AG04449 (cell line): ENCODE results near the gene KAZN.

Experiments used
- CTCF ChIA-PET: fragments of 350-600 bp; formaldehyde crosslinking; extraction: SDS; loops from one replicate; lab custom pipeline; 2021; ENCODE audit warnings: antibody characterized with exemption; lab: Yijun Ruan, JAX
- POLR2A ChIA-PET: fragments of 400-600, 350-600 bp; formaldehyde crosslinking; extraction: SDS; loops from one replicate; lab custom pipeline; 2020; ENCODE audit warnings: antibody characterized with exemption, inconsistent platforms; lab: Yijun Ruan, JAX
- DNase-seq: peaks from one replicate; pipeline ENCODE4 v3.0.0-alpha.2; 2010; ENCODE audit warnings: low read depth, low spot score
- H3K4me3 ChIP-seq: 2 replicates; pipeline ENCODE4 v1.5.1; 2011; ENCODE audit warnings: low read depth, mild to moderate bottlenecking, control low read depth, low read length
- TF ChIP-seq, protein P1 (sequence below): IDR thresholded peaks from one replicate; pipeline ENCODE4 v1.5.1; 2011; ENCODE audit warnings: mild to moderate bottlenecking, moderate library complexity, low read length, control low read depth, inconsistent platforms; ENCODE audit not compliant: insufficient read depth; ENCODE audit errors: missing control alignments

The KAZN gene

DNA sequence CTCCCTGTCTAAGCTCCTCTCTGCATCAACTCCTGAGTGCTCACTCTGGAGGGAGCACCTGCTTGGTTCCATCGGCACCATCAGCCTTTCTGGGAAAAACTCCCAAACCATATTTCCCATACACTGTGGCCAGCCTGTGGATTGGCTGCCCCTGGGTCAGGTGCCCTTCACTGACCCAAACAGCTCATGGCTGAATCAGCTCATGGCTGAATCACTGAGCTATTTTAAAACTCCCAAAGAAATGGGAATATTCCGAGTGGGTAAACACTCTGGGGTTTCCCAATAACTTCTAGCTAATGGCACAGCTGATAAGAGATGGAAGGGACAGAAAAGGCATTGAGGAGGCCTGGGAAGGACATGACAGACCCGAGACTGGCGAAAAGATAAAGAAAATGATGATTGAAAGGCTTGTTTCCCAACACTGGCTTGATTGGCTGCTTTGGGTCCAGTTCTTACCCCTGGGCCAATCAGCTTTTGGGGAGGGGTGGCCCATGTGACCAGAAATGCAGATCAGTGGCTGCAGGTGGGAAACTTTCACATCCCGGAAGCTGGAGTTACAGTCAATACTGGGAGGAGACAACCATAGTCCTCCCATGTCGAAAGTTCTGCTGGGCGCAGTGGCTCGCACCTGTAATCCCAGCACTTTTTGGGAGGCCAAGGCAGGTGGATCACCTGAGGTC lies 37.3 kb upstream of the KAZN start:
- no peak for DNase-seq
- ChIA-PET CTCF (no interaction called here), POLR2A (no interaction called here)
- TF ChIP-seq, protein P1, sequence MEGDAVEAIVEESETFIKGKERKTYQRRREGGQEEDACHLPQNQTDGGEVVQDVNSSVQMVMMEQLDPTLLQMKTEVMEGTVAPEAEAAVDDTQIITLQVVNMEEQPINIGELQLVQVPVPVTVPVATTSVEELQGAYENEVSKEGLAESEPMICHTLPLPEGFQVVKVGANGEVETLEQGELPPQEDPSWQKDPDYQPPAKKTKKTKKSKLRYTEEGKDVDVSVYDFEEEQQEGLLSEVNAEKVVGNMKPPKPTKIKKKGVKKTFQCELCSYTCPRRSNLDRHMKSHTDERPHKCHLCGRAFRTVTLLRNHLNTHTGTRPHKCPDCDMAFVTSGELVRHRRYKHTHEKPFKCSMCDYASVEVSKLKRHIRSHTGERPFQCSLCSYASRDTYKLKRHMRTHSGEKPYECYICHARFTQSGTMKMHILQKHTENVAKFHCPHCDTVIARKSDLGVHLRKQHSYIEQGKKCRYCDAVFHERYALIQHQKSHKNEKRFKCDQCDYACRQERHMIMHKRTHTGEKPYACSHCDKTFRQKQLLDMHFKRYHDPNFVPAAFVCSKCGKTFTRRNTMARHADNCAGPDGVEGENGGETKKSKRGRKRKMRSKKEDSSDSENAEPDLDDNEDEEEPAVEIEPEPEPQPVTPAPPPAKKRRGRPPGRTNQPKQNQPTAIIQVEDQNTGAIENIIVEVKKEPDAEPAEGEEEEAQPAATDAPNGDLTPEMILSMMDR = no peak
- H3K4me3 ChIP-seq = no peak overlapping the region

DNA sequence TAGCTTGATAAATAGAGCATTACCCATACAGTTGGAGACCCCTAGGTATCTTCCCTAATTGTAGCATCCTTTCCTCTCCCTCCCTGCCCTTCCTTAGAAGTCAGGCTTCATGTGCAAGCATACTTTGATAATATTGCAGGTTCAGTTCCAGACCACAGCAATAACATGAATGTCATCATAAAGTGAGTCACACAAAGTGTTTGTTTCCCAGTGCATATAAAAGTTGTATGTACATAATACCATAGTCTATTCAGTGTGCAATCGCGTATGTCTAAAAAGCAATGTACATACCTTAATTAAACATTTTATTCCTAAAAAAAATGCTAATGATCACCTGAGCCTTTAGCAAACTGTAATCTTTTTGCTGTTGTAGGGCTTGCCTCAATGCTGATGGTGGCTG lies 33.4 kb upstream of the KAZN start:
- no peak for DNase-seq
- ChIA-PET POLR2A (no interaction called here), CTCF (no interaction called here)
- TF ChIP-seq, protein P1 = no peak
- H3K4me3 ChIP-seq = no peak overlapping the region

DNA sequence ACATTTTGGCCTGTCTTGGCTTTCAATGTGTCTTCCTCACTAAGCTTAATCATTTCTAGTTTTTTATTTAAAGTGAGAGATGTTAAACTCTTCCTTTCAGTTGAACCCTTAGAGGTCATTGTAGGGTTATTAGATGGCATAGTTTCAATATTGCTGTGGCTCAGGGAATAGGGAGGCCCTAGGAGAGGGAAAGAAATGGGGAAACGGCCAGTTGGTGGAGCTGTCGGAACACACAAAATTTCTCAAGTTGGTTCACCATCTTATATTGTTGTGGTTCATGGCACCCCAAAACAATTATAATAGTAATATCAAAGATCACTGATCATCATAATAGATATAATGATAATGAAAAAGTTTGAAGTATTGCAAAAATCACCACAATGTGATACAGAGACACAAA lies 31.4 kb upstream of the KAZN start:
- CTCF ChIA-PET = interaction anchor here (1.0 kb wide), 1 partner anchor 11 kb away, joined by 4 read pairs; no protein-coding TSS in a partner anchor
- no peak for DNase-seq
- TF ChIP-seq, protein P1 = no peak
- POLR2A ChIA-PET = no interaction called here
- no peak overlapping the region for H3K4me3 ChIP-seq

DNA sequence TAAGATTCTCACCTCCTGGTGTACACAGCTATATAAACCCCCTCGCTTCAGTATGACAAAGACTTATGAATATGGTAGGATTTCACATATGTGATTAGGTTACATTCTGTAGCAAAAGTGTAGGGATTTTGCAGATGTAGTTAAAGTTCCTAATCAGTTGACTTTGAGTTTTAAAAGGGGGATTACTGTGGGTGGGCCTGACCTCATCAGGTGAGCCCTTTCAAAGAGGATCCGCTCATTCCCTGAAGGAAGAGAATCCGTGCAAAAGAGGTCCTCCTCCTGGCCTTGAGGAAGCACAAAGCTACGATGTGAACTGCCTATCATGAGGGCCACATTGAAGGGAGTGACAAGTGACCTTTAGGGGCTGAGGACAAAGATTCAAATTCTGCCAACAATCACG lies 30.6 kb upstream of the KAZN start:
- ChIA-PET POLR2A (no interaction called here), CTCF (interaction anchor here (1.0 kb wide), 1 partner anchor 10 kb away, joined by 4 read pairs; no protein-coding TSS in a partner anchor)
- TF ChIP-seq, protein P1 = no peak

DNA sequence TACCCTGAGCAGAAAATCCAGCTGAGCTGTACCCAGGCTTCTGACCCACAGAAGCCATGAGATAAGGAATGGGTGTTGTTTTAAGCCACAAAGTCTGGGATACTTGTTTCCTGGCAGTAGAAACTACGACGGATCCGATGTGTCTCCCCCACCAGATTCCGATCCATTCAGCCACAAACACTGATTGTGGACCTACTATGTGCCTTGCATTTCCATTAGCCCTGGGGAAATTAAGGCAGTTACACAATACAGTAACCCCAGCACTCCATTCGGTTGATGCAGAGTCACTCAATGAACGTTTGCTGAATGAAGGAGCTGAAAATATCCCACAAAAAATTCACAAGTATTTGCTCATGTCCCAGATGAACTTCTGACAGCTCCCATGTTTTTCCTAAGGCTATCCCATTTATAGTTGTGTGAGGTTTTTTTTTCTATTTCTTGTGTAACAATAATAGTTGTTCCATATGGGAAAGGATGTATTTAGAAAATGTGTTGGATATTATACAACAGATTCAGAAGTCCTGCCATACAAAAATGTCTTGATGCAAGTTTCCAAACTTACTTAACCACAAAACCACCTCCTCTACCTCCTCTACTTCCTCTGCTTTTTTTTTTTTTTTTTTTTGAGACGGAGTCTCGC lies 29.6 kb upstream of the KAZN start:
- H3K4me3 ChIP-seq = no peak overlapping the region
- TF ChIP-seq, protein P1 = no peak
- CTCF ChIA-PET = no interaction called here
- DNase-seq = no peak
- POLR2A ChIA-PET = no interaction called here

More for the DNA sequence above, 30.6 kb upstream of the KAZN start:
- DNase-seq = no peak
- H3K4me3 ChIP-seq = no peak overlapping the region

DNA sequence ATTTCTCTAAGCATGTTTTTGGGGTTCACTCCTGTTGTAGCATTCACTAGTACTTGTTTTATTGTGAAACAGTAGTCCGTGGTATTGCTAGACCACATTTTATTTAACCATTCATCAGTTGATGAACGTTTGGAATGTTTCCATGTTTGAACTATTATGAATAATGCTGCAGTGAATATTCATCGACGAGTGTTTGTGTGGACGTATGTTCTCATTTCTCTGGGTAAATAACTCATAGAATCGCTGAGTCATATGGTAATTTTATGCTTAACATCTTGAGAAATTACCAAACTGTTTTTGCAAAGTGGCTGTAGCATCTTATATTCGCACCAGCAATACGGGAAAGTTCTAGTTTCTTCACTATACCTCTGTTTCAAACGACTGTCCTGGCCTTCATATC lies 28.0 kb upstream of the KAZN start:
- TF ChIP-seq, protein P1 = no peak
- no peak overlapping the region for H3K4me3 ChIP-seq
- CTCF ChIA-PET = no interaction called here
- DNase-seq = no peak
- POLR2A ChIA-PET = no interaction called here
